ENCODE results near the gene SCN8A.
"Not testable (repeated sequence)": the region's sequence is repeated elsewhere in the genome, so short reads cannot be mapped to it uniquely, and the experiment has no call there.

The SCN8A gene

GRCh38 chr12:51636581-51636980, 45.5 kb downstream of the SCN8A start:
- no peak overlapping the region for H3K27ac ChIP-seq (ENCODE audit: insufficient read depth, low read length, poor library complexity, severe bottlenecking)
- H3K9me3 ChIP-seq (ENCODE audit: control insufficient read depth, low read length) = no peaks in the 10 kb centered on the region
- no peak overlapping the region for H3K4me3 ChIP-seq (ENCODE audit: insufficient read depth, low read depth, low read length, poor library complexity, severe bottlenecking)
- no peak for DNase-seq
- no peaks in the 10 kb centered on the region for H3K4me1 ChIP-seq (ENCODE audit: control insufficient read depth, insufficient read depth, low read length, poor library complexity, severe bottlenecking)
- no peaks in the 10 kb centered on the region for H3K27me3 ChIP-seq (replicated peaks; ENCODE audit: control insufficient read depth, insufficient read depth, low read length, poor library complexity, severe bottlenecking)
- no peaks in the 10 kb centered on the region for H3K36me3 ChIP-seq (ENCODE audit: control insufficient read depth, insufficient read depth, low read length)

GRCh38 chr12:51636986-51637385, 46.0 kb downstream of the SCN8A start:
- H3K36me3 ChIP-seq (ENCODE audit: control insufficient read depth, insufficient read depth, low read length) = no peaks in the 10 kb centered on the region
- no peaks in the 10 kb centered on the region for H3K27me3 ChIP-seq (replicated peaks; ENCODE audit: control insufficient read depth, insufficient read depth, low read length, poor library complexity, severe bottlenecking)
- no peaks in the 10 kb centered on the region for H3K4me1 ChIP-seq (ENCODE audit: control insufficient read depth, insufficient read depth, low read length, poor library complexity, severe bottlenecking)
- H3K9me3 ChIP-seq (ENCODE audit: control insufficient read depth, low read length) = no peaks in the 10 kb centered on the region
- H3K27ac ChIP-seq (ENCODE audit: insufficient read depth, low read length, poor library complexity, severe bottlenecking) = no peak overlapping the region
- DNase-seq = no peak
- no peak overlapping the region for H3K4me3 ChIP-seq (ENCODE audit: insufficient read depth, low read depth, low read length, poor library complexity, severe bottlenecking)

GRCh38 chr12:51639361-51639760, 48.3 kb downstream of the SCN8A start:
- no peak overlapping the region for H3K4me3 ChIP-seq (ENCODE audit: insufficient read depth, low read depth, low read length, poor library complexity, severe bottlenecking)
- no peak overlapping the region for H3K27ac ChIP-seq (ENCODE audit: insufficient read depth, low read length, poor library complexity, severe bottlenecking)
- H3K4me1 ChIP-seq (ENCODE audit: control insufficient read depth, insufficient read depth, low read length, poor library complexity, severe bottlenecking) = no peaks in the 10 kb centered on the region
- no peak for DNase-seq
- H3K27me3 ChIP-seq (replicated peaks; ENCODE audit: control insufficient read depth, insufficient read depth, low read length, poor library complexity, severe bottlenecking) = no peaks in the 10 kb centered on the region
- H3K9me3 ChIP-seq (ENCODE audit: control insufficient read depth, low read length) = no peaks in the 10 kb centered on the region
- H3K36me3 ChIP-seq (ENCODE audit: control insufficient read depth, insufficient read depth, low read length) = no peaks in the 10 kb centered on the region

GRCh38 chr12:51642286-51642685, 51.3 kb downstream of the SCN8A start:
- no peaks in the 10 kb centered on the region for H3K36me3 ChIP-seq (ENCODE audit: control insufficient read depth, insufficient read depth, low read length)
- H3K4me3 ChIP-seq (ENCODE audit: insufficient read depth, low read depth, low read length, poor library complexity, severe bottlenecking) = no peak overlapping the region
- H3K27ac ChIP-seq (ENCODE audit: insufficient read depth, low read length, poor library complexity, severe bottlenecking) = no peak overlapping the region
- no peaks in the 10 kb centered on the region for H3K9me3 ChIP-seq (ENCODE audit: control insufficient read depth, low read length)
- H3K4me1 ChIP-seq (ENCODE audit: control insufficient read depth, insufficient read depth, low read length, poor library complexity, severe bottlenecking) = no peaks in the 10 kb centered on the region
- H3K27me3 ChIP-seq (replicated peaks; ENCODE audit: control insufficient read depth, insufficient read depth, low read length, poor library complexity, severe bottlenecking) = no peaks in the 10 kb centered on the region
- no peak for DNase-seq

- no peaks in the 10 kb centered on the region for H3K9me3 ChIP-seq (ENCODE audit: control insufficient read depth, low read length)
Observed at GRCh38 chr12:51643951-51644350, 52.9 kb downstream of the SCN8A start.

GRCh38 chr12:51644691-51645090, 53.7 kb downstream of the SCN8A start:
- H3K27ac ChIP-seq (ENCODE audit: insufficient read depth, low read length, poor library complexity, severe bottlenecking); H3K27me3 ChIP-seq (replicated peaks; ENCODE audit: control insufficient read depth, insufficient read depth, low read length, poor library complexity, severe bottlenecking): not testable (repeated sequence)

More at GRCh38 chr12:51643951-51644350, 52.9 kb downstream of the SCN8A start:
- Histone ChIP-seq H3K27ac (ENCODE audit: insufficient read depth, low read length, poor library complexity, severe bottlenecking) (no peak overlapping the region), H3K36me3 (ENCODE audit: control insufficient read depth, insufficient read depth, low read length) (no peaks in the 10 kb centered on the region), H3K4me3 (ENCODE audit: insufficient read depth, low read depth, low read length, poor library complexity, severe bottlenecking) (no peak overlapping the region), H3K27me3 (replicated peaks; ENCODE audit: control insufficient read depth, insufficient read depth, low read length, poor library complexity, severe bottlenecking) (no peaks in the 10 kb centered on the region), H3K4me1 (ENCODE audit: control insufficient read depth, insufficient read depth, low read length, poor library complexity, severe bottlenecking) (no peaks in the 10 kb centered on the region)
- no peak for DNase-seq

GRCh38 chr12:51645961-51646360, 54.9 kb downstream of the SCN8A start:
- Histone ChIP-seq H3K9me3 (ENCODE audit: control insufficient read depth, low read length) (no peaks in the 10 kb centered on the region), H3K27me3 (replicated peaks; ENCODE audit: control insufficient read depth, insufficient read depth, low read length, poor library complexity, severe bottlenecking) (no peaks in the 10 kb centered on the region), H3K4me3 (ENCODE audit: insufficient read depth, low read depth, low read length, poor library complexity, severe bottlenecking) (no peak overlapping the region), H3K4me1 (ENCODE audit: control insufficient read depth, insufficient read depth, low read length, poor library complexity, severe bottlenecking) (no peaks in the 10 kb centered on the region), H3K27ac (ENCODE audit: insufficient read depth, low read length, poor library complexity, severe bottlenecking) (no peak overlapping the region), H3K36me3 (ENCODE audit: control insufficient read depth, insufficient read depth, low read length) (no peaks in the 10 kb centered on the region)
- DNase-seq = no peak

More at GRCh38 chr12:51644691-51645090, 53.7 kb downstream of the SCN8A start:
- not testable (repeated sequence) for H3K4me1 ChIP-seq (ENCODE audit: control insufficient read depth, insufficient read depth, low read length, poor library complexity, severe bottlenecking); H3K36me3 ChIP-seq (ENCODE audit: control insufficient read depth, insufficient read depth, low read length); H3K4me3 ChIP-seq (ENCODE audit: insufficient read depth, low read depth, low read length, poor library complexity, severe bottlenecking); H3K9me3 ChIP-seq (ENCODE audit: control insufficient read depth, low read length); DNase-seq

- H3K27me3 ChIP-seq (replicated peaks; ENCODE audit: control insufficient read depth, insufficient read depth, low read length, poor library complexity, severe bottlenecking) = no peaks in the 10 kb centered on the region
- no peak overlapping the region for H3K27ac ChIP-seq (ENCODE audit: insufficient read depth, low read length, poor library complexity, severe bottlenecking)
- no peak for DNase-seq
- H3K4me3 ChIP-seq (ENCODE audit: insufficient read depth, low read depth, low read length, poor library complexity, severe bottlenecking) = no peak overlapping the region
- H3K9me3 ChIP-seq (ENCODE audit: control insufficient read depth, low read length) = no peaks in the 10 kb centered on the region
- H3K4me1 ChIP-seq (ENCODE audit: control insufficient read depth, insufficient read depth, low read length, poor library complexity, severe bottlenecking) = no peaks in the 10 kb centered on the region
- no peaks in the 10 kb centered on the region for H3K36me3 ChIP-seq (ENCODE audit: control insufficient read depth, insufficient read depth, low read length)
Observed at GRCh38 chr12:51647647-51648046, 56.6 kb downstream of the SCN8A start.

- Histone ChIP-seq H3K9me3 (ENCODE audit: control insufficient read depth, low read length) (no peaks in the 10 kb centered on the region), H3K4me3 (ENCODE audit: insufficient read depth, low read depth, low read length, poor library complexity, severe bottlenecking) (no peak overlapping the region), H3K27ac (ENCODE audit: insufficient read depth, low read length, poor library complexity, severe bottlenecking) (no peak overlapping the region), H3K36me3 (ENCODE audit: control insufficient read depth, insufficient read depth, low read length) (no peaks in the 10 kb centered on the region), H3K27me3 (replicated peaks; ENCODE audit: control insufficient read depth, insufficient read depth, low read length, poor library complexity, severe bottlenecking) (no peaks in the 10 kb centered on the region), H3K4me1 (ENCODE audit: control insufficient read depth, insufficient read depth, low read length, poor library complexity, severe bottlenecking) (no peaks in the 10 kb centered on the region)
- DNase-seq = no peak
Observed at GRCh38 chr12:51653431-51653830, 62.4 kb downstream of the SCN8A start.

- no peaks in the 10 kb centered on the region for H3K36me3 ChIP-seq (ENCODE audit: control insufficient read depth, insufficient read depth, low read length)
- no peak overlapping the region for H3K4me3 ChIP-seq (ENCODE audit: insufficient read depth, low read depth, low read length, poor library complexity, severe bottlenecking)
- H3K27ac ChIP-seq (ENCODE audit: insufficient read depth, low read length, poor library complexity, severe bottlenecking) = no peak overlapping the region
- H3K27me3 ChIP-seq (replicated peaks; ENCODE audit: control insufficient read depth, insufficient read depth, low read length, poor library complexity, severe bottlenecking) = no peaks in the 10 kb centered on the region
- no peak for DNase-seq
- H3K4me1 ChIP-seq (ENCODE audit: control insufficient read depth, insufficient read depth, low read length, poor library complexity, severe bottlenecking) = no peaks in the 10 kb centered on the region
- no peaks in the 10 kb centered on the region for H3K9me3 ChIP-seq (ENCODE audit: control insufficient read depth, low read length)
Observed at GRCh38 chr12:51661199-51661598, 70.2 kb downstream of the SCN8A start.

- H3K27ac ChIP-seq (ENCODE audit: insufficient read depth, low read length, poor library complexity, severe bottlenecking) = no peak overlapping the region
- H3K27me3 ChIP-seq (replicated peaks; ENCODE audit: control insufficient read depth, insufficient read depth, low read length, poor library complexity, severe bottlenecking) = no peaks in the 10 kb centered on the region
- no peaks in the 10 kb centered on the region for H3K4me1 ChIP-seq (ENCODE audit: control insufficient read depth, insufficient read depth, low read length, poor library complexity, severe bottlenecking)
- no peak for DNase-seq
- H3K36me3 ChIP-seq (ENCODE audit: control insufficient read depth, insufficient read depth, low read length) = no peaks in the 10 kb centered on the region
- no peak overlapping the region for H3K4me3 ChIP-seq (ENCODE audit: insufficient read depth, low read depth, low read length, poor library complexity, severe bottlenecking)
- H3K9me3 ChIP-seq (ENCODE audit: control insufficient read depth, low read length) = no peaks in the 10 kb centered on the region
Observed at GRCh38 chr12:51661836-51662235, 70.8 kb downstream of the SCN8A start.
